GM18499 (cell line): ENCODE results near the gene ANO9.
"Not testable (repeated sequence)": the region's sequence is repeated elsewhere in the genome, so short reads cannot be mapped to it uniquely, and the experiment has no call there.

Experiments
- ATAC-seq: cut with Tn5 transposase; IDR thresholded peaks from one replicate; pipeline ENCODE4 v1.9.1; 2021; ENCODE audit warnings: moderate number of reproducible peaks; ENCODE audit not compliant: insufficient read depth, unreplicated experiment

The ANO9 gene

DNA sequence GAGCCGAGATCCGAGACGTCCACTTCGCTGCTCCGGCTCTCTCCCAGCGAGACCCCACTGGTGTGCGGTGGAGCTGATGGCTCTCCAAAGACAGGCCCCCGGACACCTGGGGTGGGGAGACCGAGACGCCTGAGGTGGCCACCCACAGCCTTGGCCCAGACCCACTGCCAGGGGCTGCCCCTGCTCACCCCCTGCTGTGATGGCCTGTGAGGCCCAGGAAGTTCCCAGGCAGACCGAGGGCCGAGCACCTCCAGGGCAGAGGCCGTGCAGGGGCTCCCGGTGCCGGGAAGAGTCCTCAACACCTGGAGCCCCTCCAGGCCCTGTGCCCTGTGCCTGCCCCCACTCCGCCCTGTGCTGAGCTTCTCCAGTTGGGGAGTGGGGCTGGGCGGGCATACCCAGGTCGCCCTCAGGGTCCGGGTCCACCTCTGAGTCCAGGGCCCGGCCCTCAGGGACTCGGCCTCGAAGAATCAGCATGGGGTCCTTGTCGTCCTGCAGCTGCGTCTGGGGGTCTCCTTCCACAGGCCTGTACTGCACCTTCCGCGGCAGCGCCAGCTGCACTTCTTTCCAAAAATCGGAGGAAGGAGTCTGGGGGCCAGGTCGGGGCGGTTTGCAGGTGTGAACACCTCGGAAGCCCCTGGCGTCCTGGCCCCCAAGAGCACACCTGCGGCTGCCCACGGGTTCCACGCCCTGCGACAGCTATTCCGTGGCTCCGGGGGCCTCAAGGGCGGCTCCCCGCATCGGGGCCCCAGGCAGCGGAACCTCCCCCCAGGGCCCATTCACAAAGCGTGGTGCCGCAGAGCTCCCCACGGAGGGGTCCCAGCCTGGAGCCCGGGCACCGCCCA lies 35.6 kb downstream of the ANO9 start:
- ATAC-seq, result no peak

DNA sequence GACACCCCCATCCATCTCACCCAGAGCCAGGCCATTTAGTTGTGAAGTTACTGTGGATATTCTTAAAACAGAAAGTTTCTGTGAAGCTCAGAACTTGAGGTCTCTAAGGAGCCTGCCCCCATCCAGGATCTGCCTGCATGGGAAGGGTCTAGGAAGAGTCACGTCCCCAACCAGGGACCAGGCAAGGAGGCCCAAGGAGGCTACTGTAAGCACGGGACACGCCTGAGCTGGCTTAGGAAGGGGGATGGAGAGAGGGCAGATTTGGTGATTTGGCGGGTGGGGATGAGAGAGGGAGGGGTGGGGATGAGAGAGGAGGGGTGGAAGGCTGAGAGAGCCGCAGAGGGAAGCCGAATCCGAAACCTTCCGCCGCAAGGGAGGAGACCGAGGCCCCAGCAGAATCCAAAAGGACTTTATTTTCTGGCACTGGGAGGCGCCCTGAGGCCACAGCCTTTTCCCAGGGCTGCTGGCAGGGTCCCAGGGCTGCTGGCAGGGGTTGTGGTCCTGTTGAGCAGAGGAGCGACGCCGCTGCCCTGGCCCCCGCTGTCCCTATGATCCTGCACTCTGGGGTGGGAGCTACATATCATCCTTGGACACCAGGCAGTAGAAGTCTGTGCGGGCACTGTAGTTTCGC lies 36.4 kb downstream of the ANO9 start:
- ATAC-seq, result no peak

DNA sequence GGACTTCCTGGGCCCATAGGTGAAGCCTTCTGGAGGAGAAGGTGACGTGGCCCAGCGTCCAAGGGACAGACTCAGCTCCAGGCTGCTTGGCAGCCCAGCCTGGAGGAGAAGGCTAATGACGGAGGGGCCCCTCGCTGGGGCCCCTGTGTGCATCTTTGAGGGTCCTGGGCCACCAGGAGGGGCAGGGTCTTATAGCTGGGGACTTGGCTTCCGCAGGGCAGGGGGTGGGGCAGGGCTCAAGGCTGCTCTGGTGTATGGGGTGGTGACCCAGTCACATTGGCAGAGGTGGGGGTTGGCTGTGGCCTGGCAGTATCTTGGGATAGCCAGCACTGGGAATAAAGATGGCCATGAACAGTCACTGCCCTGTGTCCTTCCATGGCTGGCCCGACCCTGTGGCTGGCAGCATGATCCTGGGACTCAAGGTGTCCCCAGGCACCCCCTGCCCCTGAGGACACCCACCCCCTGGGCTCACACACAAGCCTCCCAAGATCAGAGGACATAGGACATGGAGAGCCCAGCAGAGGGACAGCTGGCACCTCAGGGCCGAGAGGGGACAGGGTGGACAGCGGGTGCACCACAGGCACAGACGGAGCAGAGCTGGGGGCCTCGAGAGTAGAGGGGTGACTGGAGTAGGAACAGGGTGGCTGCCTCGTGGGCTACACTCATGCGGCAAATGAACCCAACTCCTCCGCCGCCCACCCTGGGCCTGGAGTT lies 37.1 kb downstream of the ANO9 start:
- no peak for ATAC-seq

DNA sequence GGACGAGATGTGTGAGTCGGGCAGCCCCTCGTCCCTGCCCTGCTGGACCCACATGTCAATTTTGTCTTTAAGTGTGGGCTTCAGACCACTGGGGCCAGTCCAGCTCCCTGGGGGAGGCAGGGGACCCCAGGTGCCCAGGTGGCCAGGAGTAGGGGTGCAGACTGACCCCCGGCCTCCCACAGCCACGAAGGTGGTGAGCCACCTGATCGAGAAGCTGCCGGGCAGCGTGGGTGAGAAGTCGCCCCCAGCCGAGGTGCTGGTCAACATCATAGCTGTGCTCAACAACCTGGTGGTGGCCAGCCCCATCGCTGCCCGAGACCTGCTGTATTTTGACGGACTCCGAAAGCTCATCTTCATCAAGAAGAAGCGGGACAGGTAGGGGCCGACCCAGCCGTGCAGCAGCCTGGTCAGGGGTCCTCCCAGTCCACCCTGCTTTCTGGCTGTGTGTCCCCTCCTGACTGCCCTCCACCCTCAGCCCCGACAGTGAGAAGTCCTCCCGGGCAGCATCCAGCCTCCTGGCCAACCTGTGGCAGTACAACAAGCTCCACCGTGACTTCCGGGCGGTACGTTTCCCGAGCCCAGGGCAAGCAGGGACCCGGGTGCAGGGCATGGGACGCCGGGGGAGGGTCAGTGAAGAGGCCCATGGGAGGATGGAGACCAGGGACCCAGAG lies 37.9 kb downstream of the ANO9 start:
- ATAC-seq, result no peak

DNA sequence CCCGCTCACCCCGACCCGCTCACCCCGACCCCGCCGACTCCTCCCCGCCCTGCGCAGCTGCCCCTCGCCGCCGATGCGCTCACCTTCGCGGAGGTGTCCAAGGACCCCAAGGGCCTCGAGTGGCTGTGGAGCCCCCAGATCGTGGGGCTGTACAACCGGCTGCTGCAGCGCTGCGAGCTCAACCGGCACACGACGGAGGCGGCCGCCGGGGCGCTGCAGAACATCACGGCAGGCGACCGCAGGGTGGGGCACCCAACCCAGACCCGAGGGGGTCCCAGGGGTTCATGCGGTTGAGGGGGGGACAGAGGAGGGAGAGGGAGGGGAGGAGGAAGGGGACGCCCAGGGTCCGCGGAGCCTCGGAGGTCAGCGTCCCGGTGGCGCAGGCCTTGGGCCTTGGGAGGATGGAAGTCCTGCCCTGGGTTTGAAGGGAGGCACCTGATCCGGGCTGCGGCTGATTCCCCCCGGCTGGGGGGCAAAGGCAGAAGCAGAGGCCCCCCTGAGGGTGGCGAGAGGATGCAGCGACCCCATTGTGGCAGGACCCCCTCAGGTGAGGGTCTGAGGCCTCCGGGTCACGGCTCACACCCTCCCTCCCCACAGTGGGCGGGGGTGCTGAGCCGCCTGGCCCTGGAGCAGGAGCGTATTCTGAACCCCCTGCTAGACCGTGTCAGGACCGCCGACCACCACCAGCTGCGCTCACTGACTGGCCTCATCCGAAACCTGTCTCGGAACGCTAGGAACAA lies 38.6 kb downstream of the ANO9 start:
- no peak for ATAC-seq

DNA sequence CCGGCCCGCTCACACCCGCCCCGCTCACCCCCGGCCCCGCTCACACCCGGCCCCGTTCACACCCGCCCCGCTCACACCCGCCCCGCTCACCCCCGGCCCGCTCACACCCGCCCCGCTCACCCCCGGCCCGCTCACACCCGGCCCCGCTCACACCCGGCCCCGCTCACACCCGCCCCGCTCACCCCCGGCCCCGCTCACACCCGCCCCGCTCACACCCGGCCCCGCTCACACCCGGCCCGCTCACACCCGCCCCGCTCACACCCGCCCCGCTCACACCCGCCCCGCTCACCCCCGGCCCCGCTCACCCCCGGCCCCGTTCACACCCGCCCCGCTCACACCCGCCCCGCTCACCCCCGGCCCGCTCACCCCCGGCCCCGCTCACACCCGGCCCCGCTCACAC lies 40.6 kb downstream of the ANO9 start:
- ATAC-seq, result not testable (repeated sequence)

DNA sequence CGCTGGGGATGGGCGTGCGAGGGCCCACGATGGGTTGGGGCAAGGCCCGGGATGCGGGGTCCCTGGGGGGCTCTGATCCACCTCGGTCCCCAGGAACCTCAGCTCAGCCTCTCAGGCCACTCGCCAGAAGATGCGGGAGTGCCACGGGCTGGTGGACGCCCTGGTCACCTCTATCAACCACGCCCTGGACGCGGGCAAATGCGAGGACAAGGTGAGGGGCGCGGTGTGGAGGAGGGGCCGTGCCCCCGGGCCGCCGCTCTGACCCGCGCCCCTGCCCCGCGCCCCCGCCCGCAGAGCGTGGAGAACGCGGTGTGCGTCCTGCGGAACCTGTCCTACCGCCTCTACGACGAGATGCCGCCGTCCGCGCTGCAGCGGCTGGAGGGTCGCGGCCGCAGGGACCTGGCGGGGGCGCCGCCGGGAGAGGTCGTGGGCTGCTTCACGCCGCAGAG lies 41.5 kb downstream of the ANO9 start:
- ATAC-seq, result no peak

DNA sequence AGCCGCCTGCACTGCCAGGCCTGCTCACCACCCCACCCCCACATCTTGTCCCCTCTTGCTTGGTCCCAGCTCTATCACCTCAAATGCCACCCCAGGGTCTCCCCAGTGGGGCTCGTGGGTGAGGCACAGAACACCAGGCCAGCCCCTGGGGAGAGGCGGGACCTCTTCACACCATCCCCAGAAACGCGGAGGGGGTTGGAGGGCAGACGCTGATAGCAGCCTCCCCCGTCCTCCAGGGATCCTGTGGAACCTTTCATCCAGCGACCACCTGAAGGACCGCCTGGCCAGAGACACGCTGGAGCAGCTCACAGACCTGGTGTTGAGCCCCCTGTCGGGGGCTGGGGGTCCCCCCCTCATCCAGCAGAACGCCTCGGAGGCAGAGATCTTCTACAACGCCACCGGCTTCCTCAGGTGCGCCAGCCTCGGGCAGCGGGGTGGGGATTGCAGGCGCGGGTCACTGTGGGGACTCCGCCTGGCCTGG lies 42.0 kb downstream of the ANO9 start:
- ATAC-seq, result no peak

DNA sequence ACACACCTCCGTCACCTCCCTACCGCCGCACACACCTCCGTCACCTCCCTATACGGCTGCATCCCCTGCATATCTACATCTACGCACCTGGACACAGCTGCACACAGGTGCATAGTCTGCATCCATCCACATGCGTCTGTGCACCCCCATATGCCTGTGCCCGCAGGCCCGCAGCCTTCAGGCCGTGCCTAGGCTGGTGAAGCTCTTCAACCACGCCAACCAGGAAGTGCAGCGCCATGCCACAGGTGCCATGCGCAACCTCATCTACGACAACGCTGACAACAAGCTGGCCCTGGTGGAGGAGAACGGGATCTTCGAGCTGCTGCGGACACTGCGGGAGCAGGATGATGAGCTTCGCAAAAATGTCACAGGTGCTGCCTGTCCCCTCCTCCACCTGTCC lies 43.0 kb downstream of the ANO9 start:
- no peak for ATAC-seq

DNA sequence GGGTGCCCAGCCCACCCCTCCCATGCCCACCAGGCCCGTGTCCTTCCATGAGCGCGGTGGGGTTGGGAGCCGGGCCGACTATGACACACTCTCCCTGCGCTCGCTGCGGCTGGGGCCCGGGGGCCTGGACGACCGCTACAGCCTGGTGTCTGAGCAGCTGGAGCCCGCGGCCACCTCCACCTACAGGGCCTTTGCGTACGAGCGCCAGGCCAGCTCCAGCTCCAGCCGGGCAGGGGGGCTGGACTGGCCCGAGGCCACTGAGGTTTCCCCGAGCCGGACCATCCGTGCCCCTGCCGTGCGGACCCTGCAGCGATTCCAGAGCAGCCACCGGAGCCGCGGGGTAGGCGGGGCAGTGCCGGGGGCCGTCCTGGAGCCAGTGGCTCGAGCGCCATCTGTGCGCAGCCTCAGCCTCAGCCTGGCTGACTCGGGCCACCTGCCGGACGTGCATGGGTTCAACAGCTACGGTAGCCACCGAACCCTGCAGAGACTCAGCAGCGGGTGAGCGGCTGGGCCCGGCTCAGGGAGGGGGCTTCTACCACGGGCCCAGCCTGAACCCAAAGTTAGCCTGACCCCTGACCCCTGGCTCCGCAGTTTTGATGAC lies 44.8 kb downstream of the ANO9 start:
- no peak for ATAC-seq

DNA sequence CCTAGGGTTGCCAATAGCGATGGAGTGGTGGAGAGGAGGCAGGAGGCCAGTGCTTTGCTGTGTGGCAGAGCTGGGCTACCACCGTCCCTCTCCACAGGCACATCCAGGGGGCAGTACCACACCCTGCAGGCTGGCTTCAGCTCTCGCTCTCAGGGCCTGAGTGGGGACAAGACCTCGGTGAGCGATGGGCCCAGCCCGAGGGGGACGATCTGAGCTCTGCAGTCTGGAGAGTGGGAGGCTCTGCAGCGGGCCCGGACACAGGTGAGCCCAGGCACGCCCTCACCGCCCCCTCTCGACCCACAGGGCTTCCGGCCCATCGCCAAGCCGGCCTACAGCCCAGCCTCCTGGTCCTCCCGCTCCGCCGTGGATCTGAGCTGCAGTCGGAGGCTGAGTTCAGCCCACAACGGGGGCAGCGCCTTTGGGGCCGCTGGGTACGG lies 45.3 kb downstream of the ANO9 start:
- ATAC-seq, result no peak

DNA sequence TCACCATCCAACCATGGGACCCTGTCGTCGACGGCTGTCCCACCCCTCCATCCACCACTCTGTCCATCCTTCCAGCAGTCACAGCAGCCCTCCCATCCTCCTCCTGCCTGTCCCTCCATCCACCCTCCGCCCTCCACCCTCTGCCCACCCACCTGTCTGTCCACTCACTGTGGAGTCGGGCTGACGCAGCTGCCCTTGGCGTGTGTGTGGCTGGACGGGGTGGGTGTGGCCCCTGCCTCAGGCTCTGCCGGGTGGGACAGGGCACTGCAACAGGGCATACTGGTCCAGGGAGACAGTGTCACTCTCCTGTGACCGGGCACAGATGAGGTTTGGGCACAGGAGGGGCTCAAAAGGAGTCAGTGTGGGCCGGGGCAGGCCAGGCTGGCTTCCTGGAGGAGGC lies 45.9 kb downstream of the ANO9 start:
- no peak for ATAC-seq

DNA sequence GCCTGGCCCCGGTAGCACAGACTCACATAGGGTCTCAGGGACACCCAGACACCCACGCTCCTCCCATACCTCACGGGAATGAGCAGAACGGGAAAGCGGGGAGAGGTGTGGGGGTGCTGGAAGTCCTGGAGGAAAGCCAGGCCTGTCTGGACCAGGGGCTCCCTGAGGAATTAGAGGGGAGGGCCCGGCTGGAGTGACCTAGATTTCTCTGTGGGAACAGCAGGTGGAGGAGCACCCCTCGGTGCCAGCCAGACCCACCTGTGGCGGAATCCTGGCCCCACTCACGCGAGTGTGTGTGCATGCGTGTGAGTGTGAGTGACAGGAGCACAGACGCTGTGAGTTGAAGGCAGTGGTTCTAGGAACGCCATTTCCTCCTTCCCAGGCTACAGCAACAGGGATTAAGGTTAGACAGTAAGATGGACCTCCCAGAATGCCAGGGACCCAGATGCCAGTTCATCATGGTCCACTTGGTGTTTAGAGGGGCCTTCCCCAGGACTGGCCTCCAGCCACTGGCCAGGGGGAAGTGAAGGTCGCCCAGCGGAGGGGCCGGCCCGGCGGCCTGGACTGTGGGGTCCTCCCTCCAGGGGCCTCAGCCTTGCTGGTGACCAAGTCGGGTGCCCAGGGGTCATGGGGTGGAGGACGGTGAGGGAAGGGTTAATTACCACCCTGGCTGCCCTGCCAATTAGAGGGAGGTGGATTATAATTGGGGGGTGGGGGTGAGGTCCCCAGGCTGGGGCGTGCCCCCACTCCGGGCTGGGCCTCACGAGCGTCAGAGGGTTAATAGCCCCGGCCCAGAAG lies 46.8 kb downstream of the ANO9 start:
- ATAC-seq, result no peak

DNA sequence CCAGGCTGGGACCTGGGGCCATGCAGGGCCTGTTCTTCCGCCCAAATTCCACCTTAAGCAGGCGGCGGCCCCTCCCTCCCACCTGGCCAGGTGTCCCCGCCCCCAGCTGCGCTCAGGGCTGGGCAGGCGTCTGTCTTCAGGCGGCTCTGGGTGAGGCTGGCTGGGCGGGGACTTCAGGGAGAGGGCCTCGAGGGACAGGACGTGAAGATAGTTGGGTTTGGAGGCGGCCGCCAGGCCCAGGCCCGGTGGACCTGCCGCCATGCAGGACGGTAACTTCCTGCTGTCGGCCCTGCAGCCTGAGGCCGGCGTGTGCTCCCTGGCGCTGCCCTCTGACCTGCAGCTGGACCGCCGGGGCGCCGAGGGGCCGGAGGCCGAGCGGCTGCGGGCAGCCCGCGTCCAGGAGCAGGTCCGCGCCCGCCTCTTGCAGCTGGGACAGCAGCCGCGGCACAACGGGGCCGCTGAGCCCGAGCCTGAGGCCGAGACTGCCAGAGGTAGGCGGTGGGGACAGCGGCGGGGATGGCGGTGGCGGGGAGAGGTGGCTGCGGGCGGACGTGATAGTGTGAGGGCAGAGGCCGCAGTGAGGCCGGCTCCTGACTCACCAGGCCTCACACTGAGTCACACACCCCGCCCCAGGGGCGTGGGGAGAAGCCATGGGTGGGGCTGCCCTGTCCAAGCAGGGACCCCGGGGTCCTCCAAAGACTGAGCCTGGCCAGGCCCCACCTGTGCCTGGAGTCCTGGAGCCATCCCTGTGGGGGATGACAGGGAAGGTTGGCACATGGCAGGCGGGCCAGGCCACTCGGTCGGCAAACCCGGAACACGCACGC lies 47.6 kb downstream of the ANO9 start, which contains the start of gene PKP3:
Gene PKP3 (plus strand): TSS at position 176 of the 824 bp plus-strand sequence. CDS start 84 bp downstream, at position 260.
- ATAC-seq, result no peak

DNA sequence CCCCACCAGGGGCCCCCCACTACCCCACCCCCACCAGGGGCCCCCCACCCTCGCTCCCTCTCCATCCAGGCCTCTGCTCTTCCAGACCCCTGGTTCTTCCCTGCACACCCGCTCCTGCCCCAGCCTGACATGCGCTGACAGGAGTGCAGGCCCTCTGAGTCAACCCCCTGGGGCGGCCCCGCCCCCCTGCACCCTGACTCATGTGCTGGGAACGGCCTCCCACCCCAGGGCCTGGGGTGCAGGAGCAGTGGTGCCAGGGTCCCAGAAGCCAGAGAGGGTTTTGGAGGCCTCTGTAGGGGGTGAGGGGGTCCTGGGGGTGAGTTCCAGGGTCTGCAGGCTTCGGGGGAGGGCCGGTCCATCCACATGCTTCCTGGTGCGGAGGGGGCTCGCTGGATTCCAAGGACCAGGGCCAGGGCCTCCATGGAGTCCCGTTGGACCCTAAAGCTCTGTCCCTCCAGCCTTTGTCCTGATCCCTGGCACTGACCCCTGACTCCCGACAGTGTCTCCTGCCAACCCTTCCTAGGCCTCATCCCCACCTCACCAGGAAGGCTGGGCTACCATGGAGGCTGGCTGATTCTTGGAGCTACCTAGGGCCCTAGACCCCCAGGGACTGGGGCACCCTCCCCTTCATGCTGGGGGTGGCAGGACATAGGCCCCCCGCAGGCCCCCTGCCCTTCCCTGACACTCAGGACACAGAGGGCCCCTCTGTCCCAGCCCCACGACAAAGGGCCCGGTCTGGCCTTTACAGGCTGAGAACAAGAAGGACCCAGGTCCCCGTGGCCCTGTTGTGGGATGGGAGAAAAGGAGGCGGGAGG lies 48.4 kb downstream of the ANO9 start:
- no peak for ATAC-seq

DNA sequence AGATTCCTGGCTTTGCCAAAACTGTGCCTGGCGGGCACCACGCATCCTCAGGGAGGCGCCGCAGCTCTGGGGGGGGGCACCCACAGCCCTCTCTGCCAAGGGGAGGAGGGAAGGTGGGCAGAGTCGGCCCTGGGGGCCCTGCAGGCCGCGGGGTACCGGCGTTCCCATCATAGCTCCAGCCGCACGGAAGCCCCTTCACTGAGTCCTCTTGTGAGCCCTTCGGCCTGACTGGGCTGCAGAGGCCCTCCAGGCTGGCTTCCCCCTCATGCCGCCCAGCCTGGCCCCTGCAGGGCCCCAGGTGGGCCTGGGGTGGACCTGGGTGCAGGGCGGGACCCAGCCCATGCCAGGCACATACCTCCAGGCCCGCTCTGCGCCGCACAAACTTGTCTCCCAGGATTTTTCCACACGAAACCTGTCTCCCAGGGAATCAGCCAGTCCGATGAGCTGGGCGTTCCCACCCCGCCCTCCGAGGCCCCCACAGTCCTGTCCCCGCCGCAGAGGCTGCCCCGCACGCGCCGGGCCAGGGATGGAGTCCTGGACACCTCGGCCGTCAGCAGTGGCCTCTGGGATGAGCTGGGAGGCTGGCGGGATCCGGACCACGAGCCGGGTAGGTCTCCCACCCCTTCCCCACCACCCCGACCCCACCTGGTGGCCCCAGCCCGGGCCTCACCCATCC lies 49.6 kb downstream of the ANO9 start:
- ATAC-seq, result no peak
